ENCODE results near the gene ANO3.

Gene ANO3

DNA sequence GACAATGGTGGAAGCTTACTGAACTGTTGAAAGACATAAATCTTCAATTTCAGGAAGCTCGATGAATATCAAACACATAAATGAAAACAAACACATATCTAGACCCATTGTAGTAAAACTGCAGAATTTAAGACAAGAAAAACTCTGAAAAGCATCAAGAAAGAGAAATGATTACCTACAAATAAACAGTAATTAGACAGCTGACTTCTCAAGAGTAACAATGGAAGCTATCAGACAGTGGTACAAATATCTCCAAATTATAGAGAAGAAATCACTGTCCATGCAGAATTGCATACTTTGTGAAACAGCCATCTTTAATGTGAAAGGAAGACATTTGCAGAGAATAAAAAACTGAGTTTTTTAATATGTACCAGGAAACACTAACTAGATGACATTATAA lies 45.7 kb downstream of the ANO3 start:
- Histone ChIP-seq H3K9ac (no peak overlapping the region), H3K27ac (no peak overlapping the region), H3K4me2 (ENCODE audit: low read length) (no peak overlapping the region), H3K9me3 (ENCODE audit: control insufficient read depth, low read length) (no peaks in the 10 kb centered on the region), H3K4me1 (no peaks in the 10 kb centered on the region), H3K27me3 (ENCODE audit: control insufficient read depth, insufficient read depth, low read length) (no peaks in the 10 kb centered on the region), H3K36me3 (ENCODE audit: control insufficient read depth, insufficient read depth, low read length) (no peaks in the 10 kb centered on the region), H3K4me3 (ENCODE audit: low read depth, low read length) (no peak overlapping the region), H2AFZ (no peak overlapping the region), H3K79me2 (no peaks in the 10 kb centered on the region)
- TF ChIP-seq, protein P1, sequence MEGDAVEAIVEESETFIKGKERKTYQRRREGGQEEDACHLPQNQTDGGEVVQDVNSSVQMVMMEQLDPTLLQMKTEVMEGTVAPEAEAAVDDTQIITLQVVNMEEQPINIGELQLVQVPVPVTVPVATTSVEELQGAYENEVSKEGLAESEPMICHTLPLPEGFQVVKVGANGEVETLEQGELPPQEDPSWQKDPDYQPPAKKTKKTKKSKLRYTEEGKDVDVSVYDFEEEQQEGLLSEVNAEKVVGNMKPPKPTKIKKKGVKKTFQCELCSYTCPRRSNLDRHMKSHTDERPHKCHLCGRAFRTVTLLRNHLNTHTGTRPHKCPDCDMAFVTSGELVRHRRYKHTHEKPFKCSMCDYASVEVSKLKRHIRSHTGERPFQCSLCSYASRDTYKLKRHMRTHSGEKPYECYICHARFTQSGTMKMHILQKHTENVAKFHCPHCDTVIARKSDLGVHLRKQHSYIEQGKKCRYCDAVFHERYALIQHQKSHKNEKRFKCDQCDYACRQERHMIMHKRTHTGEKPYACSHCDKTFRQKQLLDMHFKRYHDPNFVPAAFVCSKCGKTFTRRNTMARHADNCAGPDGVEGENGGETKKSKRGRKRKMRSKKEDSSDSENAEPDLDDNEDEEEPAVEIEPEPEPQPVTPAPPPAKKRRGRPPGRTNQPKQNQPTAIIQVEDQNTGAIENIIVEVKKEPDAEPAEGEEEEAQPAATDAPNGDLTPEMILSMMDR (IDR thresholded peaks at IDR 0.05) = no peak

DNA sequence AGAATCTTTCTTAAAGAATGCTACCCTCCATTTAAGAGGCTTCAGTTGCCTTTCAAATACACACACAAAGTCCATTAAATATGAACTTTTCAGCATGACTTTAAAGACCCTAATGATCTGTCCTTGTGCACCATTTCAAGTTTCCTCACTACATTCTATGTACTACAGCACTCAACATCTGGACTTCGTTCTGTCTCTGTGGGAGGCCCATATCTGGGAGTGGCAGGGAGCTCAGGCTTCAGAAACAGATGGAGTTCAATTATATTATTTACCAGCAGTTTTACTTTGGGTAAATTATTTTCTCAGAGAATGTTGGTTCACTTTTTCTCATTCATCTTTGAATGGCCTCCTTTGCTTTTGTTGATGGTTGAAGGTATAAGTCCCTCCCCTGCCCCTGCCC lies 67.4 kb downstream of the ANO3 start:
- no peak overlapping the region for H3K9ac ChIP-seq
- TF ChIP-seq, protein P1 (IDR thresholded peaks at IDR 0.05) = no peak
- no peaks in the 10 kb centered on the region for H3K9me3 ChIP-seq (ENCODE audit: control insufficient read depth, low read length)
- H2AFZ ChIP-seq = no peak overlapping the region
- H3K4me3 ChIP-seq (ENCODE audit: low read depth, low read length) = no peak overlapping the region
- no peaks in the 10 kb centered on the region for H3K27me3 ChIP-seq (ENCODE audit: control insufficient read depth, insufficient read depth, low read length)
- no peak overlapping the region for H3K27ac ChIP-seq
- H3K79me2 ChIP-seq = no peaks in the 10 kb centered on the region
- no peaks in the 10 kb centered on the region for H3K4me1 ChIP-seq
- no peaks in the 10 kb centered on the region for H3K36me3 ChIP-seq (ENCODE audit: control insufficient read depth, insufficient read depth, low read length)
- no peak overlapping the region for H3K4me2 ChIP-seq (ENCODE audit: low read length)

DNA sequence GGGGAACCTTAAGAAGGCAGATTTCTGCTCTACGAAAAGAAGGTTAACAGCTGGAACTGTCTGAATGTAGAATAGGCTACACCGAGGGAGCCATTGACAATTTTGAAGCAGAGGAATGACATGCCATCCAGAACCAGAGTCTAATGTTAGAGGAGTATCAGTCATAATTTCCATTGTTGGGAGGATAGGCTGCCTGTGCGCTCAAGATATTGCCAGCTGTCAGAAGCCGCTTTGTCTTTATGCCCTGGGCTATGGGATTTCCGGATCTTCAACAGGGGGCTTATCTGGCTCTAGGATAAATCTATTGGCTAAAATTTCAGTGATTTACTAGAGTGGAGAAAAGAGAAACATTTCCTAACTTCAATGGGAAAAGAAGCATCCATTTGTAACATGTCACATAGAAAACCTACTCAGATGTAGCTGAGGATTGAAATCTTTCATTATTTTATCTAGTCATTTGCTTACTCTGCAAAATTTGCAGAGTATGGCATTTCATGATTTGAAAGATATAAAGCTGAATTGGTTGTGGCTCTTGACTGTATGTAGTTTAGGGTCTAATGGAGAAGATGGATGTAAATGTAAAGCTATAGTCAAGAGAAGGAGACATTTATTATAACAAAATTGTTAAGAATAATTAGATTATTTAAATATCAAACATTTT lies 78.9 kb downstream of the ANO3 start:
- Histone ChIP-seq H3K27ac (no peak overlapping the region), H3K4me1 (no peaks in the 10 kb centered on the region), H3K79me2 (no peaks in the 10 kb centered on the region), H3K4me3 (ENCODE audit: low read depth, low read length) (no peak overlapping the region), H3K9me3 (ENCODE audit: control insufficient read depth, low read length) (no peaks in the 10 kb centered on the region), H3K27me3 (ENCODE audit: control insufficient read depth, insufficient read depth, low read length) (no peaks in the 10 kb centered on the region), H3K4me2 (ENCODE audit: low read length) (no peak overlapping the region), H3K9ac (no peak overlapping the region), H3K36me3 (ENCODE audit: control insufficient read depth, insufficient read depth, low read length) (no peaks in the 10 kb centered on the region), H2AFZ (no peak overlapping the region)
- TF ChIP-seq, protein P1 (IDR thresholded peaks at IDR 0.05) = no peak

DNA sequence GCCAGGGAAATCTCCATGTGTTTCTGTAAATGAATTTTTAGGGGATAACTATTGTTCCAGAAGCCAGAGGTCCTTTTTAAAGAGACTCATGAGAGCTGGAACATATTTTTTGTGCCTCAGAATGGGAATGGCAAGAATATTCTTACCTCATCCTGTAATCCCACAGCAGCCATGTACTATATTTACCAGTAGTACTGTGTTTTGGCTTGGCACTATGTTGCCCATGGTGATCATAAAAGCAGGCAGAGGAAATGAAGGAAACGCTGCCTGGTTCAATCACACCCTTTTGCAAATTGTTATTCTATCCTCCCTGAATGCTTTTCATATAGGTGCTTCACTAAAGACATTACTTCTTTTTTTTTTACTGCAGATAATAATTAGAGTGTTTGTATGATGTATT lies 81.0 kb downstream of the ANO3 start:
- no peak overlapping the region for H3K4me3 ChIP-seq (ENCODE audit: low read depth, low read length)

More for the DNA sequence above, 81.0 kb downstream of the ANO3 start:
- H3K4me1 ChIP-seq = no peaks in the 10 kb centered on the region
- no peak overlapping the region for H2AFZ ChIP-seq
- H3K27me3 ChIP-seq (ENCODE audit: control insufficient read depth, insufficient read depth, low read length) = no peaks in the 10 kb centered on the region
- no peak overlapping the region for H3K27ac ChIP-seq
- no peak overlapping the region for H3K4me2 ChIP-seq (ENCODE audit: low read length)
- no peaks in the 10 kb centered on the region for H3K79me2 ChIP-seq
- TF ChIP-seq, protein P1 (IDR thresholded peaks at IDR 0.05) = no peak
- H3K36me3 ChIP-seq (ENCODE audit: control insufficient read depth, insufficient read depth, low read length) = no peaks in the 10 kb centered on the region
- no peaks in the 10 kb centered on the region for H3K9me3 ChIP-seq (ENCODE audit: control insufficient read depth, low read length)
- no peak overlapping the region for H3K9ac ChIP-seq
